BE2C (cell line): Measurements from ENCODE around the gene EXOC6B.

Source experiments
- DNase-seq: peaks from one replicate; pipeline ENCODE4 v3.0.0-alpha.2; 2020
- H3K27me3 ChIP-seq: fragments of 250-450 bp; sonication (Bioruptor Pico); 2 replicates; pipeline ENCODE4 v1.5.1; 2020; ENCODE audit warnings: mild to moderate bottlenecking
- H3K36me3 ChIP-seq: fragments of 250-450 bp; sonication (Bioruptor Pico); 2 replicates; pipeline ENCODE4 v1.5.1; 2020; ENCODE audit warnings: mild to moderate bottlenecking
- H3K4me1 ChIP-seq: fragments of 250-450 bp; sonication (Bioruptor Pico); 2 replicates; pipeline ENCODE4 v1.5.1; 2020
- H3K4me3 ChIP-seq: 2 replicates; pipeline ENCODE4 v1.5.1; 2011; ENCODE audit warnings: low read depth, low read length
- H3K9me3 ChIP-seq: fragments of 250-450 bp; sonication (Bioruptor Pico); 2 replicates; pipeline ENCODE4 v1.5.1; 2020
- CTCF ChIP-seq: IDR thresholded peaks from 2 replicates; pipeline ENCODE4 v1.5.1; 2012; ENCODE audit warnings: mild to moderate bottlenecking, low read depth, low read length

Gene EXOC6B

GRCh38 chr2:72627083-72627482 lies 198.8 kb downstream of the EXOC6B start:
- no peak for DNase-seq
- Histone ChIP-seq H3K9me3 (no peaks in the 10 kb centered on the region), H3K4me3 (no peak overlapping the region), H3K36me3 (no peaks in the 10 kb centered on the region), H3K27me3 (no peaks in the 10 kb centered on the region), H3K4me1 (no peaks in the 10 kb centered on the region)
- no peak for TF ChIP-seq CTCF

GRCh38 chr2:72625366-72625765 lies 200.5 kb downstream of the EXOC6B start:
- H3K4me3 ChIP-seq: no peak overlapping the region
- no peaks in the 10 kb centered on the region for H3K4me1 ChIP-seq
- TF ChIP-seq CTCF: no peak
- no peaks in the 10 kb centered on the region for H3K9me3 ChIP-seq
- DNase-seq: no peak
- no peaks in the 10 kb centered on the region for H3K36me3 ChIP-seq
- H3K27me3 ChIP-seq: no peaks in the 10 kb centered on the region

GRCh38 chr2:72623481-72623880 lies 202.4 kb downstream of the EXOC6B start:
- no peaks in the 10 kb centered on the region for H3K27me3 ChIP-seq
- H3K4me3 ChIP-seq: no peak overlapping the region
- no peaks in the 10 kb centered on the region for H3K9me3 ChIP-seq
- H3K4me1 ChIP-seq: no peaks in the 10 kb centered on the region
- no peak for DNase-seq
- no peaks in the 10 kb centered on the region for H3K36me3 ChIP-seq
- no peak for TF ChIP-seq CTCF

- no peak overlapping the region for H3K4me3 ChIP-seq
- no peaks in the 10 kb centered on the region for H3K4me1 ChIP-seq
- no peaks in the 10 kb centered on the region for H3K27me3 ChIP-seq
- no peaks in the 10 kb centered on the region for H3K9me3 ChIP-seq
- H3K36me3 ChIP-seq: no peaks in the 10 kb centered on the region
- no peak for TF ChIP-seq CTCF
- DNase-seq: peak; percentile 24
Measured at GRCh38 chr2:72619626-72620025, 206.2 kb downstream of the EXOC6B start.

- no peak for DNase-seq
- no peaks in the 10 kb centered on the region for H3K9me3 ChIP-seq
- no peak overlapping the region for H3K4me3 ChIP-seq
- no peak for TF ChIP-seq CTCF
- H3K27me3 ChIP-seq: no peaks in the 10 kb centered on the region
- H3K4me1 ChIP-seq: no peaks in the 10 kb centered on the region
- no peaks in the 10 kb centered on the region for H3K36me3 ChIP-seq
Measured at GRCh38 chr2:72613931-72614330, 211.9 kb downstream of the EXOC6B start.

GRCh38 chr2:72612614-72613160 lies 213.1 kb downstream of the EXOC6B start:
- Histone ChIP-seq H3K9me3 (no peaks in the 10 kb centered on the region), H3K4me1 (no peaks in the 10 kb centered on the region), H3K4me3 (no peak overlapping the region), H3K27me3 (no peaks in the 10 kb centered on the region), H3K36me3 (no peaks in the 10 kb centered on the region)
- no peak for TF ChIP-seq CTCF
- no peak for DNase-seq
